WTC11 (cell line): ENCODE measurements around the gene LTN1. TPM values are rescaled to one million over a fixed set of nuclear protein-coding genes. Genes with fewer than 3 reads are reported as not detected.

Experiments used
- ATAC-seq: fragments of 200-7000 bp; cut with Tn5 transposase; 2 replicates; pipeline ENCODE4 v1.10.0; 2021; ENCODE audit warnings: mild to moderate bottlenecking, moderate library complexity
- CTCF ChIA-PET: fragments of 300-600 bp; sonication (Branson Sonifier 250); formaldehyde crosslinking; loops from one replicate; lab custom pipeline; 2021; ENCODE audit warnings: antibody characterized with exemption; lab: Charles Lee
- POLR2A ChIA-PET: fragments of 350-600 bp; sonication (Branson Sonifier 250); formaldehyde crosslinking; loops from one replicate; lab custom pipeline; 2021; ENCODE audit warnings: antibody characterized with exemption; lab: Charles Lee
- DNase-seq: peaks from one replicate; pipeline ENCODE4 v3.0.0; 2021; ENCODE audit warnings: low spot score
- H3K27ac Mint-ChIP-seq: 2 replicates; pipeline ENCODE4 v1.8.0; 2021; ENCODE audit warnings: mixed read lengths
- H3K27me3 Mint-ChIP-seq: 2 replicates; pipeline ENCODE4 v1.8.0; 2021; ENCODE audit warnings: low read depth, mild to moderate bottlenecking, moderate library complexity, mixed read lengths
- H3K36me3 Mint-ChIP-seq: 2 replicates; pipeline ENCODE4 v1.8.0; 2021; ENCODE audit warnings: mixed read lengths
- H3K4me1 Mint-ChIP-seq: 2 replicates; pipeline ENCODE4 v1.8.0; 2022; ENCODE audit warnings: mixed read lengths
- H3K4me3 Mint-ChIP-seq: 2 replicates; pipeline ENCODE4 v1.8.0; 2021; ENCODE audit warnings: mild to moderate bottlenecking, moderate library complexity, mixed read lengths
- H3K9me3 Mint-ChIP-seq: 2 replicates; pipeline ENCODE4 v1.8.0; 2021; ENCODE audit warnings: mixed read lengths
- ATF1 ChIP-seq: sonication (generic); formaldehyde crosslinking; IDR thresholded peaks from 2 replicates; pipeline ENCODE4 v1.8.1; 2023; ENCODE audit warnings: mild to moderate bottlenecking, moderate library complexity, missing genetic modification reagents
- CREB1 ChIP-seq: sonication (generic); formaldehyde crosslinking; IDR thresholded peaks from 2 replicates; pipeline ENCODE4 v1.8.0; 2023; ENCODE audit warnings: mild to moderate bottlenecking, missing genetic modification reagents
- FOXJ3 ChIP-seq: sonication (generic); formaldehyde crosslinking; IDR thresholded peaks from 2 replicates; pipeline ENCODE4 v1.9.0; 2021; ENCODE audit warnings: missing genetic modification reagents, mild to moderate bottlenecking, borderline replicate concordance
- GTF2I ChIP-seq: fragments of 250-450 bp; sonication (Bioruptor Pico); conservative IDR thresholded peaks from 2 replicates; pipeline ENCODE4 v1.4.0; 2021; ENCODE audit warnings: mild to moderate bottlenecking
- HMGA2 ChIP-seq: fragments of 250-450 bp; sonication (Bioruptor Pico); IDR thresholded peaks from 2 replicates; pipeline ENCODE4 v1.4.0; 2021; ENCODE audit warnings: mild to moderate bottlenecking, moderate library complexity
- KAT7 ChIP-seq: sonication (generic); formaldehyde crosslinking; IDR thresholded peaks from 2 replicates; pipeline ENCODE4 v1.8.1; 2023; ENCODE audit warnings: missing genetic modification reagents, mild to moderate bottlenecking, borderline replicate concordance
- NFE2L1 ChIP-seq: sonication (generic); formaldehyde crosslinking; IDR thresholded peaks from 2 replicates; pipeline ENCODE4 v1.8.1; 2023; ENCODE audit warnings: missing genetic modification reagents
- NR1H2 ChIP-seq: sonication (generic); formaldehyde crosslinking; IDR thresholded peaks from 2 replicates; pipeline ENCODE4 v1.9.0; 2021; ENCODE audit warnings: mild to moderate bottlenecking, moderate library complexity, missing genetic modification reagents
- TP53 ChIP-seq: sonication (generic); formaldehyde crosslinking; IDR thresholded peaks from 2 replicates; pipeline ENCODE4 v1.8.1; 2023; ENCODE audit warnings: mild to moderate bottlenecking, missing genetic modification reagents
- ZNF232 ChIP-seq: sonication (generic); formaldehyde crosslinking; IDR thresholded peaks from 2 replicates; pipeline ENCODE4 v1.8.0; 2022; ENCODE audit warnings: mild to moderate bottlenecking, missing genetic modification reagents
- total RNA-seq: library from RNA; stranded (reverse); gene quantifications from 3 replicates; pipeline ENCODE4 v1.2.3, GENCODE V29; 2021
- TF ChIP-seq, protein P1 (sequence below): fragments of 250-450 bp; sonication (Bioruptor Pico); conservative IDR thresholded peaks from 2 replicates; pipeline ENCODE4 v1.9.0; 2021; ENCODE audit warnings: mild to moderate bottlenecking
- TF ChIP-seq, protein P2 (sequence below): fragments of 250-450 bp; sonication (Bioruptor Pico); IDR thresholded peaks from 2 replicates; pipeline ENCODE4 v1.9.0; 2021; ENCODE audit warnings: moderate library complexity, mild to moderate bottlenecking, inconsistent platforms, borderline replicate concordance
- TF ChIP-seq, protein P3 (sequence below): sonication (generic); formaldehyde crosslinking; IDR thresholded peaks from 2 replicates; pipeline ENCODE4 v1.8.1; 2022; ENCODE audit warnings: low read depth, mild to moderate bottlenecking, moderate library complexity, missing genetic modification reagents, borderline replicate concordance
- TF ChIP-seq, protein P4 (sequence below): sonication (generic); formaldehyde crosslinking; IDR thresholded peaks from 2 replicates; pipeline ENCODE4 v1.8.0; 2023; ENCODE audit warnings: missing genetic modification reagents, mild to moderate bottlenecking, borderline replicate concordance
- TF ChIP-seq, protein P5 (sequence below): sonication (generic); formaldehyde crosslinking; IDR thresholded peaks from 2 replicates; pipeline ENCODE4 v1.8.1; 2023; ENCODE audit warnings: mild to moderate bottlenecking, missing genetic modification reagents, borderline replicate concordance
- TF ChIP-seq, protein P6 (sequence below): sonication (generic); formaldehyde crosslinking; IDR thresholded peaks from 2 replicates; pipeline ENCODE4 v1.8.1; 2022; ENCODE audit warnings: mild to moderate bottlenecking, missing genetic modification reagents, moderate library complexity, borderline replicate concordance

Gene LTN1
- total RNA-seq, 1 experiment from 2014 or later = 23.0 TPM

DNA sequence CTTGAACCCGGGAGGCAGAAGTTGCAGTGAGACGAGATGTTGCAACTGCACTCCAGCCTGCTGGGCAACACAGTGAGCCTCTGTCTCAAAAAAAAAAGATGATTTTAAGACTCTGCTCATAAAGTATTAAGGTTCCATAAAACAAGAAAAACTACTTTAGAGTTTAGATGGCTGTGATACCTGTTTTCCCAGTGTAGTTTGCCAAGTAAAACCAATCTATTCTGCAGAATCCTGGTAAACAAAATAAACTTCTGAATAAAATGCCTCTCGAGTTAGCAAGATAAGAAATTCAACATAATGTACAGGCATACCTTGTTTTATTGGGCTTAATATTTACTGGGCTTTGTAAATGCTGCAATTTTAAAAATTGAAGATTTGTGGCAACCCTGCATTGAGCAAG lies 30.8 kb downstream of the LTN1 start (continued):
- TF ChIP-seq, protein P1, sequence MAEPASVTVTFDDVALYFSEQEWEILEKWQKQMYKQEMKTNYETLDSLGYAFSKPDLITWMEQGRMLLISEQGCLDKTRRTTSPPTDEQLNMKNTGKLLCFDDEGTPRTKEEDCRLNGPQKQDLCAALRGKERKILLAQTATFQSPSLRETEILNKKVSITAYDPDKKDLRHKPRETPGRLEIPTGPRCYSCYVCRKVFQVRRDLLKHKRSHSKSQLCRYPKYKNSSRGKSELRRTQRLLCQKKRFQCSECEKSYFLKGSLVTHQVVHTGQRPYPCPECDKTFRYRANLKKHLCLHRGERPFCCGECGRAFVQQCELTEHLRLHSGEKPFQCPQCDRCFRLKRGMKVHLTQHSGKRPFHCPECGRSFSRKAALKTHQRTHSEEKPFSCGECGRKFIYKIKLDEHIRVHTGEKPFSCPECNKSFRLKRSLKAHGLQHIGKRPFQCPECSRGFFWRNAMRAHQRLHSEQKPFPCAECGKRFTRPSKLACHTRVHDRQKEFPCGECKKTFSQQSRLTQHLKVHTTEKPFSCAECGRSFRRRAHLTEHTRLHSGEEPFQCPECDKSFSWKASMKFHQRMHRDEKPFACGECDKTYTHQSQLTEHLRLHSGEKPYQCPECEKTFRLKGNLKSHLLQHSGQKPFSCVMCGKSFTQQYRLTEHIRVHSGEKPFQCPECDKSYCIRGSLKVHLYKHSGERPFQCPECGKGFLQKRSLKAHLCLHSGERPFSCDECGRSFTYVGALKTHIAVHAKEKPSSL (CRISPR knock-in tag) = no peak
- TF ChIP-seq NFE2L1 (CRISPR knock-in tag) (no peak), TP53 (no peak), CREB1 (CRISPR knock-in tag) (no peak), HMGA2 (no peak), NR1H2 (CRISPR knock-in tag) (no peak)

DNA sequence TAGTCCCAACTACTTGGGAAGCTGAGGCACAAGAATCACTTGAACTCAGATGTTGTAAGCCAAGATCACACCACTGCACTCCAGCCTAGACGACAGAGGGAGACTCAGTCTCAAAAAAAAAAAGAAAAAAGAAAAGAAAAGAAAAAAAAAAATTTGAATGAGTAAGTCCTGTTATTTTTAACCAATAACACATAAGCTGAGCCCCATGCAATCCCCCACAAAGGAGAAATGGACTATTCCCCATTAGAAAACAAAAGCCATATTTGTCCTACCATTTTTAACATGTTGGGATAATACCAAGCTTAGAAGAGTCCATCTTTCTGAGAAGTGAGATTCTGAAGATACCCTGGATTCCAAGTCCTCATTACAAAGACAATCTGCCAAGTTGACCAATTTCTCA lies 32.4 kb downstream of the LTN1 start:
- H3K9me3 Mint-ChIP-seq = no peaks in the 10 kb centered on the region
- CTCF ChIA-PET = no interaction called here

DNA sequence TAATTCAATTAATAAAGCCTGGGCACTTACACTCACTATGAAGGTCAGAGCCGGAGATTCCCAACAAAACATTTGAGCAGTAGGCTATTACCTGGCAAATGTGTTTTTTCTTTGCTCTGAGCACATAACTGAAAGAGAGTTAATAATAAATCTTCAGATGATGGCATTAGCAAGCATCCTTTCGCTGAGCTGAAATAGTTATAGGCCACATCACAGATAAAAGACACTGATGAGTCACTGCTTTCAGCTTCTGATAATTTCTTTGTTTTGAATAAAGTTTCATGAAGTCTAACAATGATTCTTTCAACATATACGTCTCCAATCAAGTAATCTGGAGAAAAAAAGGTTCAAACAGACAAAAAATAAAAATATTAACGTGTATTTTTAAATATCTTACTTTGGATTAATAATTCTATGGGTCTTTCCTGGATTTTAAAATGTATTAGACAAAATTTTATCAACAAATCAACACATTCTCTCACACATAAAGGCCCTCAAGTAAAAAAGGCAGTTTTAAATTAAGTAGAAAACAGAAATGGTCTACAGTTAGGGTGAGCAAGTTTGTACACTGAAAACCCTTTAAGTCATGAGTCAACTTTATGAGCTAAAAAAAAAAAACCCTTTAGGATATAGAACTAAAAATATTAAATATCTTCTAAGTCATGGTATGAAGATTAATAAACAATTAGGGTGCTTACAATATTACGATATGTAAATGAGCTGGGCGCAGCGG lies 33.1 kb downstream of the LTN1 start:
- ATAC-seq (no peak), DNase-seq (no peak)
- ChIA-PET CTCF (no interaction called here), POLR2A (interaction anchor here (0.6 kb wide), 1 partner anchor 11 kb away, joined by 7 read pairs; no protein-coding TSS in a partner anchor)
- Mint-ChIP-seq H3K9me3 (no peaks in the 10 kb centered on the region), H3K27me3 (no peaks in the 10 kb centered on the region), H3K4me1 (no peaks in the 10 kb centered on the region), H3K36me3 (peaks cover 16% of the 10 kb centered on the region), H3K4me3 (no peak overlapping the region), H3K27ac (no peak overlapping the region)
- TF ChIP-seq, protein P2, sequence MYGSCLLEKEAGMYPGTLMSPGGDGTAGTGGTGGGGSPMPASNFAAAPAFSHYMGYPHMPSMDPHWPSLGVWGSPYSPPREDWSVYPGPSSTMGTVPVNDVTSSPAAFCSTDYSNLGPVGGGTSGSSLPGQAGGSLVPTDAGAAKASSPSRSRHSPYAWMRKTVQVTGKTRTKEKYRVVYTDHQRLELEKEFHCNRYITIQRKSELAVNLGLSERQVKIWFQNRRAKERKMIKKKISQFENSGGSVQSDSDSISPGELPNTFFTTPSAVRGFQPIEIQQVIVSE (CRISPR knock-in tag) = no peak
- no peak for TF ChIP-seq ATF1 (CRISPR knock-in tag)
- TF ChIP-seq GTF2I (CRISPR knock-in tag) = no peak
- TF ChIP-seq, protein P3, sequence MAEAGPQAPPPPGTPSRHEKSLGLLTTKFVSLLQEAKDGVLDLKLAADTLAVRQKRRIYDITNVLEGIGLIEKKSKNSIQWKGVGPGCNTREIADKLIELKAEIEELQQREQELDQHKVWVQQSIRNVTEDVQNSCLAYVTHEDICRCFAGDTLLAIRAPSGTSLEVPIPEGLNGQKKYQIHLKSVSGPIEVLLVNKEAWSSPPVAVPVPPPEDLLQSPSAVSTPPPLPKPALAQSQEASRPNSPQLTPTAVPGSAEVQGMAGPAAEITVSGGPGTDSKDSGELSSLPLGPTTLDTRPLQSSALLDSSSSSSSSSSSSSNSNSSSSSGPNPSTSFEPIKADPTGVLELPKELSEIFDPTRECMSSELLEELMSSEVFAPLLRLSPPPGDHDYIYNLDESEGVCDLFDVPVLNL = no peak
- TF ChIP-seq, protein P4, sequence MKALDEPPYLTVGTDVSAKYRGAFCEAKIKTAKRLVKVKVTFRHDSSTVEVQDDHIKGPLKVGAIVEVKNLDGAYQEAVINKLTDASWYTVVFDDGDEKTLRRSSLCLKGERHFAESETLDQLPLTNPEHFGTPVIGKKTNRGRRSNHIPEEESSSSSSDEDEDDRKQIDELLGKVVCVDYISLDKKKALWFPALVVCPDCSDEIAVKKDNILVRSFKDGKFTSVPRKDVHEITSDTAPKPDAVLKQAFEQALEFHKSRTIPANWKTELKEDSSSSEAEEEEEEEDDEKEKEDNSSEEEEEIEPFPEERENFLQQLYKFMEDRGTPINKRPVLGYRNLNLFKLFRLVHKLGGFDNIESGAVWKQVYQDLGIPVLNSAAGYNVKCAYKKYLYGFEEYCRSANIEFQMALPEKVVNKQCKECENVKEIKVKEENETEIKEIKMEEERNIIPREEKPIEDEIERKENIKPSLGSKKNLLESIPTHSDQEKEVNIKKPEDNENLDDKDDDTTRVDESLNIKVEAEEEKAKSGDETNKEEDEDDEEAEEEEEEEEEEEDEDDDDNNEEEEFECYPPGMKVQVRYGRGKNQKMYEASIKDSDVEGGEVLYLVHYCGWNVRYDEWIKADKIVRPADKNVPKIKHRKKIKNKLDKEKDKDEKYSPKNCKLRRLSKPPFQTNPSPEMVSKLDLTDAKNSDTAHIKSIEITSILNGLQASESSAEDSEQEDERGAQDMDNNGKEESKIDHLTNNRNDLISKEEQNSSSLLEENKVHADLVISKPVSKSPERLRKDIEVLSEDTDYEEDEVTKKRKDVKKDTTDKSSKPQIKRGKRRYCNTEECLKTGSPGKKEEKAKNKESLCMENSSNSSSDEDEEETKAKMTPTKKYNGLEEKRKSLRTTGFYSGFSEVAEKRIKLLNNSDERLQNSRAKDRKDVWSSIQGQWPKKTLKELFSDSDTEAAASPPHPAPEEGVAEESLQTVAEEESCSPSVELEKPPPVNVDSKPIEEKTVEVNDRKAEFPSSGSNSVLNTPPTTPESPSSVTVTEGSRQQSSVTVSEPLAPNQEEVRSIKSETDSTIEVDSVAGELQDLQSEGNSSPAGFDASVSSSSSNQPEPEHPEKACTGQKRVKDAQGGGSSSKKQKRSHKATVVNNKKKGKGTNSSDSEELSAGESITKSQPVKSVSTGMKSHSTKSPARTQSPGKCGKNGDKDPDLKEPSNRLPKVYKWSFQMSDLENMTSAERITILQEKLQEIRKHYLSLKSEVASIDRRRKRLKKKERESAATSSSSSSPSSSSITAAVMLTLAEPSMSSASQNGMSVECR (CRISPR knock-in tag) = no peak
- TF ChIP-seq TP53 = no peak
- TF ChIP-seq, protein P5, sequence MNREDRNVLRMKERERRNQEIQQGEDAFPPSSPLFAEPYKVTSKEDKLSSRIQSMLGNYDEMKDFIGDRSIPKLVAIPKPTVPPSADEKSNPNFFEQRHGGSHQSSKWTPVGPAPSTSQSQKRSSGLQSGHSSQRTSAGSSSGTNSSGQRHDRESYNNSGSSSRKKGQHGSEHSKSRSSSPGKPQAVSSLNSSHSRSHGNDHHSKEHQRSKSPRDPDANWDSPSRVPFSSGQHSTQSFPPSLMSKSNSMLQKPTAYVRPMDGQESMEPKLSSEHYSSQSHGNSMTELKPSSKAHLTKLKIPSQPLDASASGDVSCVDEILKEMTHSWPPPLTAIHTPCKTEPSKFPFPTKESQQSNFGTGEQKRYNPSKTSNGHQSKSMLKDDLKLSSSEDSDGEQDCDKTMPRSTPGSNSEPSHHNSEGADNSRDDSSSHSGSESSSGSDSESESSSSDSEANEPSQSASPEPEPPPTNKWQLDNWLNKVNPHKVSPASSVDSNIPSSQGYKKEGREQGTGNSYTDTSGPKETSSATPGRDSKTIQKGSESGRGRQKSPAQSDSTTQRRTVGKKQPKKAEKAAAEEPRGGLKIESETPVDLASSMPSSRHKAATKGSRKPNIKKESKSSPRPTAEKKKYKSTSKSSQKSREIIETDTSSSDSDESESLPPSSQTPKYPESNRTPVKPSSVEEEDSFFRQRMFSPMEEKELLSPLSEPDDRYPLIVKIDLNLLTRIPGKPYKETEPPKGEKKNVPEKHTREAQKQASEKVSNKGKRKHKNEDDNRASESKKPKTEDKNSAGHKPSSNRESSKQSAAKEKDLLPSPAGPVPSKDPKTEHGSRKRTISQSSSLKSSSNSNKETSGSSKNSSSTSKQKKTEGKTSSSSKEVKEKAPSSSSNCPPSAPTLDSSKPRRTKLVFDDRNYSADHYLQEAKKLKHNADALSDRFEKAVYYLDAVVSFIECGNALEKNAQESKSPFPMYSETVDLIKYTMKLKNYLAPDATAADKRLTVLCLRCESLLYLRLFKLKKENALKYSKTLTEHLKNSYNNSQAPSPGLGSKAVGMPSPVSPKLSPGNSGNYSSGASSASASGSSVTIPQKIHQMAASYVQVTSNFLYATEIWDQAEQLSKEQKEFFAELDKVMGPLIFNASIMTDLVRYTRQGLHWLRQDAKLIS = no peak

More for the DNA sequence above, 32.4 kb downstream of the LTN1 start:
- no peak overlapping the region for H3K27ac Mint-ChIP-seq
- no peaks in the 10 kb centered on the region for H3K4me1 Mint-ChIP-seq
- POLR2A ChIA-PET = no interaction called here
- H3K27me3 Mint-ChIP-seq = no peaks in the 10 kb centered on the region
- no peak for DNase-seq
- H3K4me3 Mint-ChIP-seq = no peak overlapping the region
- ATAC-seq = no peak
- peaks cover 17% of the 10 kb centered on the region for H3K36me3 Mint-ChIP-seq
- no peak for TF ChIP-seq KAT7
- TF ChIP-seq, protein P6, sequence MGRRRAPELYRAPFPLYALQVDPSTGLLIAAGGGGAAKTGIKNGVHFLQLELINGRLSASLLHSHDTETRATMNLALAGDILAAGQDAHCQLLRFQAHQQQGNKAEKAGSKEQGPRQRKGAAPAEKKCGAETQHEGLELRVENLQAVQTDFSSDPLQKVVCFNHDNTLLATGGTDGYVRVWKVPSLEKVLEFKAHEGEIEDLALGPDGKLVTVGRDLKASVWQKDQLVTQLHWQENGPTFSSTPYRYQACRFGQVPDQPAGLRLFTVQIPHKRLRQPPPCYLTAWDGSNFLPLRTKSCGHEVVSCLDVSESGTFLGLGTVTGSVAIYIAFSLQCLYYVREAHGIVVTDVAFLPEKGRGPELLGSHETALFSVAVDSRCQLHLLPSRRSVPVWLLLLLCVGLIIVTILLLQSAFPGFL = no peak
- TF ChIP-seq, protein P3 = no peak
- no peak for TF ChIP-seq FOXJ3 (CRISPR knock-in tag)
- no peak for TF ChIP-seq NFE2L1 (CRISPR knock-in tag)
- TF ChIP-seq ZNF232 (CRISPR knock-in tag) = no peak
